MM.1S (cell line): ENCODE results near the gene TSC22D4.
"Not testable (repeated sequence)": the region's sequence is repeated elsewhere in the genome, so short reads cannot be mapped to it uniquely, and the experiment has no call there.

Experiments used
- DNase-seq: peaks from one replicate; pipeline ENCODE4 v3.0.0-alpha.2; 2015
- H2AFZ ChIP-seq: fragments of 300-600 bp; sonication (generic); 2 replicates; pipeline ENCODE4 v1.6.0; 2016; ENCODE audit warnings: antibody characterized with exemption, low read length
- H3F3A ChIP-seq: fragments of 300-600 bp; sonication (generic); 2 replicates; pipeline ENCODE4 v1.6.1; 2016; ENCODE audit warnings: mild to moderate bottlenecking, antibody characterized with exemption, low read length, moderate library complexity, mixed read lengths; ENCODE audit not compliant: insufficient read depth
- H3K27ac ChIP-seq: fragments of 300-600 bp; sonication (generic); 2 replicates; pipeline ENCODE4 v1.5.1; 2016; ENCODE audit warnings: mild to moderate bottlenecking, low read length
- H3K27me3 ChIP-seq: fragments of 300-600 bp; sonication (generic); replicated peaks from 2 replicates; pipeline ENCODE4 v1.6.0; 2016; ENCODE audit warnings: low read length; ENCODE audit not compliant: insufficient read depth
- H3K36me3 ChIP-seq: fragments of 300-600 bp; sonication (generic); replicated peaks from 2 replicates; pipeline ENCODE4 v1.6.1; 2016; ENCODE audit warnings: mild to moderate bottlenecking, low read length, mixed read lengths; ENCODE audit not compliant: insufficient read depth
- H3K4me1 ChIP-seq: fragments of 300-600 bp; sonication (generic); 2 replicates; pipeline ENCODE4 v1.6.1; 2016; ENCODE audit warnings: low read length, mixed read lengths
- H3K4me2 ChIP-seq: fragments of 300-600 bp; sonication (generic); 2 replicates; pipeline ENCODE4 v1.6.0; 2016; ENCODE audit warnings: low read depth, low read length
- H3K4me3 ChIP-seq: fragments of 300-600 bp; sonication (generic); 2 replicates; pipeline ENCODE4 v1.5.1; 2016; ENCODE audit warnings: low read length, mixed read lengths
- H3K79me2 ChIP-seq: fragments of 300-600 bp; sonication (generic); 2 replicates; pipeline ENCODE4 v1.6.1; 2016; ENCODE audit warnings: mixed run types, low read length, mixed read lengths
- H3K9ac ChIP-seq: fragments of 300-600 bp; sonication (generic); 2 replicates; pipeline ENCODE4 v1.6.1; 2016; ENCODE audit warnings: low read length, mixed read lengths
- H3K9me2 ChIP-seq: fragments of 300-600 bp; sonication (generic); replicated peaks from 2 replicates; pipeline ENCODE4 v1.6.1; 2016; ENCODE audit warnings: mild to moderate bottlenecking, low read length, mixed read lengths; ENCODE audit not compliant: insufficient read depth
- H3K9me3 ChIP-seq: fragments of 300-600 bp; sonication (generic); replicated peaks from 2 replicates; pipeline ENCODE4 v1.6.1; 2016; ENCODE audit warnings: mild to moderate bottlenecking, low read length, mixed read lengths; ENCODE audit not compliant: insufficient read depth
- H4K20me1 ChIP-seq: fragments of 300-600 bp; sonication (generic); 2 replicates; pipeline ENCODE4 v1.6.1; 2016; ENCODE audit warnings: mild to moderate bottlenecking, low read length, moderate library complexity, mixed read lengths; ENCODE audit not compliant: insufficient read depth
- EZH2 ChIP-seq: fragments of 300-600 bp; sonication (generic); optimal IDR thresholded peaks from 2 replicates; pipeline ENCODE3; 2017; ENCODE audit warnings: low read depth, mild to moderate bottlenecking, antibody characterized with exemption, low read length, mixed read lengths
- EZH2phosphoT487 ChIP-seq: fragments of 300-600 bp; sonication (generic); IDR thresholded peaks from 2 replicates; pipeline ENCODE4 v1.6.1; 2018; ENCODE audit warnings: antibody characterized with exemption, low read length
- TF ChIP-seq, protein P1 (sequence below): fragments of 300-600 bp; sonication (generic); IDR thresholded peaks from 2 replicates; pipeline ENCODE4 v1.5.1; 2016; ENCODE audit warnings: antibody characterized with exemption, low read length, mixed read lengths

TSC22D4 gene

GRCh38 chr7:100478958-100479660, at the start of gene TSC22D4:
TSS of gene TSC22D4 (minus strand) at chr7:100479214. CDS start at chr7:100478038, 1,176 bp downstream.
- H3K79me2 ChIP-seq = peaks cover 40% of the 10 kb centered on the region
- TF ChIP-seq, protein P1, sequence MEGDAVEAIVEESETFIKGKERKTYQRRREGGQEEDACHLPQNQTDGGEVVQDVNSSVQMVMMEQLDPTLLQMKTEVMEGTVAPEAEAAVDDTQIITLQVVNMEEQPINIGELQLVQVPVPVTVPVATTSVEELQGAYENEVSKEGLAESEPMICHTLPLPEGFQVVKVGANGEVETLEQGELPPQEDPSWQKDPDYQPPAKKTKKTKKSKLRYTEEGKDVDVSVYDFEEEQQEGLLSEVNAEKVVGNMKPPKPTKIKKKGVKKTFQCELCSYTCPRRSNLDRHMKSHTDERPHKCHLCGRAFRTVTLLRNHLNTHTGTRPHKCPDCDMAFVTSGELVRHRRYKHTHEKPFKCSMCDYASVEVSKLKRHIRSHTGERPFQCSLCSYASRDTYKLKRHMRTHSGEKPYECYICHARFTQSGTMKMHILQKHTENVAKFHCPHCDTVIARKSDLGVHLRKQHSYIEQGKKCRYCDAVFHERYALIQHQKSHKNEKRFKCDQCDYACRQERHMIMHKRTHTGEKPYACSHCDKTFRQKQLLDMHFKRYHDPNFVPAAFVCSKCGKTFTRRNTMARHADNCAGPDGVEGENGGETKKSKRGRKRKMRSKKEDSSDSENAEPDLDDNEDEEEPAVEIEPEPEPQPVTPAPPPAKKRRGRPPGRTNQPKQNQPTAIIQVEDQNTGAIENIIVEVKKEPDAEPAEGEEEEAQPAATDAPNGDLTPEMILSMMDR = no peak
- TF ChIP-seq EZH2phosphoT487 (no peak), EZH2 (no peak)
- no peaks in the 10 kb centered on the region for H3K36me3 ChIP-seq
- peaks cover 4% of the 10 kb centered on the region; the same call in 1 of the 2 replicates for H3K27me3 ChIP-seq
- H3K9ac ChIP-seq = peak within 1 kb of the TSS; percentile 78
- peak within 1 kb of the TSS; percentile 18; the same call in 1 of the 2 replicates for H3K27ac ChIP-seq
- no peaks in the 10 kb centered on the region for H4K20me1 ChIP-seq
- H3K9me3 ChIP-seq = no peaks in the 10 kb centered on the region
- H3K9me2 ChIP-seq = no peaks in the 10 kb centered on the region
- peaks cover 11% of the 10 kb centered on the region for H3K4me1 ChIP-seq
- peaks cover 3% of the 10 kb centered on the region; the same call in 1 of the 2 replicates for H3F3A ChIP-seq
- peak; percentile 91 for DNase-seq
- peak within 1 kb of the TSS; percentile 61 for H3K4me2 ChIP-seq
- H3K4me3 ChIP-seq = peak within 1 kb of the TSS; percentile 92
- peak within 1 kb of the TSS; percentile 36 for H2AFZ ChIP-seq

DNA sequence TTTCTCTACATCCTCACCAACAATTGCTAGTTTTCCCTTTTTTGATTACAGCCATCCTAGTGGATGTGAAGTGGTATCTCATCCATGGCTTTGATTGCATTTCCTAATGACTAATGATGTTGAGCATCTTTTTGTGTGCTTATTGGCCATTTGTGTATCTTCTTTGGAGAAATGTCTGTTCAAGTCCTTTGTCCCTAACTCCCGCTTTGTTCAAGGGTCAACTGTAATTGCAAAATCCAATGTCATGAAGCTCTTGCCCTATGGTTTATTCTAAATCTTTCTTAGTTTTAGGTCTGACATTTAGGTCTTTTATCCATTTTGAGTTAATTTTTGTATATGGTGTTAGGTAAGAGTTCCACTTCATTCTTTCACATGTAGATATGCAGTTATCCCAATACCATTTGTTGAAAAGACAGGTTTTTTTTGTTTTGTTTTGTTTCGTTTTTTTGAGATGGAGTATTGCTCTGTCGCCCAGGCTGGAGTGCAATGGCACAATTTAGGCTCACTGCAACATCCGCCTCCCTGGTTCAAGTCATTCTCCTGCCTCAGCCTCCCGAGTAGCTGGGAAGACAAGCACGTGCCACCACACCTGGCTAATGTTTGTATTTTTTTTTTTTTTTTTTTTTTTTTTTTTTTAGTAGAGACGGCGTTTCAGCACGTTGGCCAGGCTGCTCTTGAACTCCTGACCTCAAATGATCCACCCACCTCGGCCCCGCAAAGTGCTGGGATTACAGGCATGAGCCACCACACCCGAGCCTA, 49.3 kb upstream of the TSC22D4 start:
- not testable (repeated sequence) for H3K27me3 ChIP-seq, H3F3A ChIP-seq, H3K9me3 ChIP-seq, H2AFZ ChIP-seq, H3K9ac ChIP-seq, H3K4me2 ChIP-seq, H3K36me3 ChIP-seq, H3K79me2 ChIP-seq, H3K4me1 ChIP-seq, H4K20me1 ChIP-seq, H3K27ac ChIP-seq, H3K4me3 ChIP-seq, DNase-seq, H3K9me2 ChIP-seq

DNA sequence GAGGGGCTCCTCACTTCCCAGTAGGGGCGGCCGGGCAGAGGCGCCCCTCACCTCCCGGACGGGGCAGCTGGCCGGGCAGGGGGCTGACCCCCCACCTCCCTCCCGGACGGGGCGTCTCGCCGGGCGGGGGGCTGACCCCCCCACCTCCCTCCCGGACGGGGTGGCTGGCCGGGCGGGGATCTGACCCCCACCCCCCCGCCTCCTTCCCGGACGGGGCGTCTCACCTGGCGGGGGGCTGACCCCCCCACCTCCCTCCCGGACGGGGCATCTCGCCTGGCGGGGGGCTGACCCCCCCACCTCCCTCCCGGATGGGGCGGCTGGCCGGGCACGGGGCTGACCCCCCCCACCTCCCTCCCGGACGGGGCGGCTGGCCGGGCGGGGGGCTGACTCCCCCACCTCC, 44.2 kb upstream of the TSC22D4 start:
- not testable (repeated sequence) for H3K9me2 ChIP-seq, H3K4me2 ChIP-seq, H3K27me3 ChIP-seq, H3K4me3 ChIP-seq, H3K27ac ChIP-seq, H2AFZ ChIP-seq, DNase-seq, H3K36me3 ChIP-seq, H3K9ac ChIP-seq, H4K20me1 ChIP-seq, H3F3A ChIP-seq, H3K9me3 ChIP-seq, H3K79me2 ChIP-seq, H3K4me1 ChIP-seq

DNA sequence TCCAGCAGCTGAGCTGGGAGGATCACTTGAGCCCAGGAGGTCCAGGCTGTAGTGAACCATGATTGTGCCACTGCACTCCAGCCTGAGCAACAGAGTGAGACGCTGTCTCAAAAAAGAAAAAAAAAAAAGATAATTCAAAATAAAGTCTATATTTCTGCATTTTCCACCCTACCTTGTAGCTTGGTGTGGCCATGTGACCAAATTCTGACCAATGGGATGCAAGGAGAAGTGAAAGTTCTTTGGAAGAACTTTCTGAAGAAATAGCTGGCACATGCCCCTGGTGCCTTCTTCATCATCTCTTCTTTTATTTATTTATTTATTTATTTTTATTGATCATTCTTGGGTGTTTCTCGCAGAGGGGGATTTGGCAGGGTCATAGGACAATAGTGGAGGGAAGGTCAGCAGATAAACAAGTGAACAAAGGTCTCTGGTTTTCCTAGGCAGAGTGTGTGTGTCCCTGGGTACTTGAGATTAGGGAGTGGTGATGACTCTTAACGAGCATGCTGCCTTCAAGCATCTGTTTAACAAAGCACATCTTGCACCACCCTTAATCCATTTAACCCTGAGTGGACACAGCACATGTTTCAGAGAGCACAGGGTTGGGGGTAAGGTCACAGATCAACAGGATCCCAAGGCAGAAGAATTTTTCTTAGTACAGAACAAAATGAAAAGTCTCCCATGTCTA, 43.0 kb upstream of the TSC22D4 start:
- H2AFZ ChIP-seq, H3K27me3 ChIP-seq, H4K20me1 ChIP-seq, H3K79me2 ChIP-seq, H3K4me2 ChIP-seq, H3K36me3 ChIP-seq, H3K27ac ChIP-seq, DNase-seq, H3F3A ChIP-seq, H3K9me3 ChIP-seq, H3K4me1 ChIP-seq, H3K9ac ChIP-seq, H3K4me3 ChIP-seq, H3K9me2 ChIP-seq: not testable (repeated sequence)
